GM23248 (cell line): Measurements from ENCODE around the gene KCTD5.

Source experiments
- EZH2 ChIP-seq: fragments of 200-600 bp; sonication (generic); IDR thresholded peaks from 2 replicates; pipeline ENCODE4 v1.6.1; 2018; ENCODE audit warnings: antibody characterized with exemption, mild to moderate bottlenecking; ENCODE audit not compliant: insufficient read depth, poor library complexity, severe bottlenecking
- EZH2phosphoT487 ChIP-seq: fragments of 200-600 bp; sonication (generic); IDR thresholded peaks from 2 replicates; pipeline ENCODE4 v1.6.1; 2018; ENCODE audit warnings: antibody characterized with exemption, moderate library complexity, mild to moderate bottlenecking, low read depth; ENCODE audit not compliant: insufficient read depth

DNA sequence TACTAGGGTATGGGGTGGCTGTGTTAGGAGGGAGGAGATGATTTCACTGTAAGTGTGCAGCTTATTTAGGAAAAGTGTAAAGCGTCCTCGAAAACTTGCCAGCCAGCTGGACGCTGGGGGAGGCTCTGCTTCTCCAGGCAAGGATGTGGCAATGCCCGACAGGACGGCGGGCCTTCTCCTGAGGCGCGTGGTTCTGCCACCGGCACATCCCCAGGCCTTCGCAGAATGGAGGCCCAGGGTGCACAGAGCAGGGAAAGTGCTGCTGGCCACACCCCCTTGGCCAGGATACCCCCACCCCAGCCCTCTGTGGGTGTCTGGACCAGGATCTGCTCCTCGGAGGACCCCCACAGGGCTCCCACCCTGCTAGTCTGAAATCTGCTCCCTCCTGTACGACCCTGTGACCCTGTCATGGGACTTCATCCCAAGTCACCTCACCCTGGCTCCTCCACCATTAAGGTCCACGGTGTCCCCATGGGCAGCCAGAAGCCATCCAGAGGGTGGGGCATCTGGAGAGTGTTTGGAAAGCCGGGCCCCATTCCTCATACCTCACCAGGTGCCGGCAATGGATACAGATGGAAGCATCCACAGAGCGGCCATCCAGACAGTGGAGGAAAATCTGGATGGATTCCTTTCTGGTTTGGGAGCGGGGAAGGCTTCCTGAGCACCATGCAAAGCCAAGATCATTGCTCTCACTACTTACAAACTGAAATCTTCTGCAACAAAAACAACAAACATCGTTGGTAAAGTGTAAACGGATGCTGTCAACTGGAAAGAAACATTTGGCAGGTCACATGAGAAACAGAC, 60.9 kb downstream of the KCTD5 start:
- no peak for TF ChIP-seq EZH2phosphoT487
- TF ChIP-seq EZH2, result no peak
